Hypothalamus (tissue), 51 donors: ENCODE results near the gene CDC14B.
A peak's percentile ranks its signal among the peaks of the same experiment; 100 is the strongest.
"Not testable (repeated sequence)": the region's sequence is repeated elsewhere in the genome, so short reads cannot be mapped to it uniquely, and the experiment has no call there.

Experiments
- DNase-seq, 51 donors: peaks; one replicate each; lab custom pipeline; 2025; lab: John Stamatoyannopoulos, UW

The CDC14B gene

GRCh38 chr9:96596601-96597111, 23.0 kb downstream of the CDC14B start:
- no peak for DNase-seq

GRCh38 chr9:96587338-96588315, 32.0 kb downstream of the CDC14B start:
- no peak for DNase-seq

DNA sequence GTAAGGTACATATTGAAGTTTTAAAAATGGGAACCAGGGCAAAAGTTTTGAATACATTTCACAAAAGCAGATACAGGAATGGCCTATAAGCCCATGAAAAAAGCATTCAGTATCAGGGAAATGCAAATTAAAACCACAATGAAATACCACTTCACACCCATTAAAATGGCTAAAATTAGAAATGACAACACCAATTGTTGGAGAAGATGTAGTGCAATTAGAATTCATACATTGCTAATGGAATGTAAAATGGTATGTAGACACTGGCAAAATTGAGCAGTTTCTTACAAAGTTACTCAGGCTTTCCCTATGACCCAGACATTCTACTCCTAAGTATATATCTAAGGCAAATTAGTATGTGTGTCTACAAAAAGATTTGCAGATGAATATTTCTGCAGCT, 34.2 kb downstream of the CDC14B start:
- no peak for DNase-seq

DNA sequence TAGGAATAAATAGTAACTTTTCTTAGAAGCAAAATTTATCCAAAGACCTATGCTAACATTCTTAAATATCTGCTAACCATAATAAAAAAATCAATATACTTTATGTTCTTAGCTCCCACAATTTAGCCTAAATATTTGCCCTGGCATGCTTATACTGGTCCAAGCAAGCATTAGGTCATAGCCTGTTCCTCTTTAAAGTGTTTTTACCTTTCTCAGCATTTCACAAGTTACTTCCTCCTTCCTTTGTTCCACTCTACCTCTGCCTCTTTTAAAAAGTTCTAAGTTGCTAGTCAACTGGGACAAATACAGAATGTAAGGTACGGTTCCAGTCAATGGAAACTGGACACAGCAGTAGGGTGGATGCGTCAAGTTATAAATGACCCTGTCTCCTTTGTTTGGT, 37.4 kb downstream of the CDC14B start:
- not testable (repeated sequence) for DNase-seq

- no peak for DNase-seq
Measured at GRCh38 chr9:96581786-96582185, 37.9 kb downstream of the CDC14B start.

DNA sequence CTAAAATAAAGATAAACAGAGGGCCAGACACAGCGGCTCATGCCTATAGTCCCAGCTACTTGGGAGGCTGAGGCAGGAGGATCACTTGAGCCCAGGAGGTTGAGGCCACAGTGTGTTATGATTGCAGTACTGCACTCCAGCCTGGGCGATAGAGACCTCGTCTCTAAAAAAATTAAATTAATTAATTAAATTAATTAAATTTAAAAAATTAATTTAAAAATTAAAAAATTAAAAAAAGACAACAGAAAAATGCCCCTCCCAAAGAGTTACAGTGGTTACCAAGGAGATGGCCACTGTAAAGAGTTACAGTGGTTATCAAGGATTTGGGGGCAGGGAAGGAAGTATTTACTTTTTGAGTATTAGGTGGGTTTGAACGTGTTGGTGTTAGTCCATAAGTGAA, 38.3 kb downstream of the CDC14B start:
- DNase-seq: no peak

- no peak for DNase-seq
Measured at GRCh38 chr9:96574931-96575351, 44.7 kb downstream of the CDC14B start.

- DNase-seq: no peak
Measured at GRCh38 chr9:96574455-96574854, 45.2 kb downstream of the CDC14B start.

- peak in 2 of 51 donors; percentile 48 to 56 for DNase-seq
Measured at GRCh38 chr9:96567203-96567700, 52.4 kb downstream of the CDC14B start.

DNA sequence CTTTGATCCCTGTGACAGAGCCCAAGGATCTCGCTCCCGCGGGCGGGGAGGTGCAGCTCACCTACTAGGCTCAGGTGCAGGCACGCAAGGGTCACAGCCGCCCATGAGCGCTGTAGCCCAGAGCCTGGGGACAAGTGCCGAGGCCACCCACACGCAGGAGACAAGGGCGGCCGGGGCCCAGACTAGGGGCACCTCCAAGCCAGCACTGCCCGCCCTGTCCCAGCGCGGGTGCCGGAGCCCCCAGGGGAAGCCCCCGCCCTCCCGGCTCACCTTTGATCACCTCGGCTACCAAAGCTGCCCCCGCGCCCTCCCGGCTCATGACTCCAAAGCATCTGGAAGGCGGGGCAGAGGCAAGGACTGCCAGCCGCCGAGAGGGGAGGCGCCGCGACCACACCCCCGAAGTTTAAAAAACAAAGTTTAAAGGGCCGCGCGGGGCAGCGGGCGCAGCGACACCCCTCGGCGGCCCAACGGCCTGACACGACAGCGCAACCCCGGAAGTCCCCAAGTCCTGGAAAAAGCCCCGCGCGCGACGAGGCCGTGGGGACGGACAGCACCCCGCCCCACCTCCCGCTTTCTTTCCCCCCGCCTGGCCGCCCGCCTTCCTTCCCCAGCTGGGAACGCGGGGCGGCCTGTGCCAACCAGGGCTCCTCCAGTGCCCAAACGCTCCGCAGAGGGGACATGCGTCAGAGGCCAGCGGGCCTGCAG, 53.0 kb downstream of the CDC14B start:
- DNase-seq: peak in 49 of 51 donors; percentile 39 to 88 (median 74)

- peak in 1 of 51 donors; percentile 31 for DNase-seq
Measured at GRCh38 chr9:96565671-96566497, 53.8 kb downstream of the CDC14B start.

DNA sequence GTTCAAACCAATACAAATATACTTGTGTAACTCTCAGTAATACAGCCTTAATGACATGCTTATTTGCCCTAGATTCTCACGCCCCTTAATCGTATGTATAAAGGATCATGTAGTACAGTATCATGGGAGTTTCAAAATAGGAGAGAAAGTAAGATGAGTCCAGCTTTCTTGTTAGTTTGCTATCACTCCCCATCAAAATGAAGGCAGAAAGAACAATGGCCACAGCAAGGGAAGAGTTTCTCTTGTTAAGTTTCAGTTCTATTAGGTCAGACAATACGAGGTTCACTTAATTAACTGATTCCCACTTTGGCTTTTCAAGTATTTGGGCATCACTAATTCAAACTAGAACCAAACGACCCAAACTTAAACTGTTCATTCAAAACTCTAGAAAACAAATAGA, 55.4 kb downstream of the CDC14B start:
- peak in 1 of 51 donors; percentile 30 for DNase-seq

- no peak for DNase-seq
Measured at GRCh38 chr9:96559339-96559943, 60.2 kb downstream of the CDC14B start.

DNA sequence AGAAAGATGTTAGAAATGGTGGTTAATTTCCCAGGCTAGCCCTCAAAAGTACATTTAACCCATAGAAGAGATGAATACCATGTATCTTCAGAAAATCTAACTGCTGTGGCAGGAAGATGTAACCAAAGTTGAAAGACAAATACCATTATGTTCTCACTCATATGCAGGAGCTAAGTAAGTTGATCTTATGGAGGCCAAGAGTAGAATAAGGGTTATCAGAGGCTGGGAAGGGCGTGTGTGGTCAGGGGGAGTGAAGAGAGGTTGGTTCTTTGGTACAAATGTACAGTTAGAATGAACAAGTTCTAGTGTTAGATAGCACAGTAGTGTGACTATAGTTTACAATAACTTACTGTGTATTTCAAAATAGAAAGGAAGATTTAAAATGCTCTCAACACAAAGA, 61.7 kb downstream of the CDC14B start:
- no peak for DNase-seq

DNA sequence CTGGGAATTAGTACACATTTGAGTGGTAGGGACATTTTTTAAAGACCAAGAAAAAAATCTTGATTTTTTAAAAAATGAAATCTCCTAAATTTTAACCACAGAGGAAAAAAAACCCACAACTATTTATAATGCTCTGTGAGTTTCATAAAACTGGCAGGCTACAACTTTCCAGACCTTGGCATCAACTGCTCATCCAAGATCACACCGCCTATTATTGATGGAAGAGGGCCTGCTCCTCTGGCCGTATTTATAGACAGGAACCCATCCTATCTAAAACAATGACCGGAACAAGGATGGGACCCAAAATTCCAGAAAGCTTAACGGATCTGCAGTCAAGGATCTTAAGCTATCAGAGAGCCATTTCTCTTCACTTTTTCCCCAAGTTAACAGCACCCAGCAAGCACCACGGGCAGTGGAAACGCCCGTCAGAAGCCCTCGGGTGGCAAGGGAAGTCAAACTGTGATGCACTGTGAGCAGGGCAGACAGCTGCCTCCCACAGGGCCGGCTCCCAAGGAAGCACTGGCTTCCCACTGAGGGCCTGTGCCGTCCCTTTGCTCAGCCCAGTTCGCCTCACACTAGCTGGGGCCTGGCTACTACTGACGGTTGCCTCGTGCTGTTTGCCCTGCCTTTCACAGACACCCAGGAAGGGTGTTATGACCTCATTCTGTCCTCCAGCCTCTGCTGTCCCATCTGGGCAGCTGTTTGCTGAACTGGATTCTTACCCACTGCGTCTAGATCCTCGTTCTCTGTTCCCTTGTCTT, 62.8 kb downstream of the CDC14B start:
- peak in 41 of 51 donors; percentile 7 to 64 (median 31) for DNase-seq

DNA sequence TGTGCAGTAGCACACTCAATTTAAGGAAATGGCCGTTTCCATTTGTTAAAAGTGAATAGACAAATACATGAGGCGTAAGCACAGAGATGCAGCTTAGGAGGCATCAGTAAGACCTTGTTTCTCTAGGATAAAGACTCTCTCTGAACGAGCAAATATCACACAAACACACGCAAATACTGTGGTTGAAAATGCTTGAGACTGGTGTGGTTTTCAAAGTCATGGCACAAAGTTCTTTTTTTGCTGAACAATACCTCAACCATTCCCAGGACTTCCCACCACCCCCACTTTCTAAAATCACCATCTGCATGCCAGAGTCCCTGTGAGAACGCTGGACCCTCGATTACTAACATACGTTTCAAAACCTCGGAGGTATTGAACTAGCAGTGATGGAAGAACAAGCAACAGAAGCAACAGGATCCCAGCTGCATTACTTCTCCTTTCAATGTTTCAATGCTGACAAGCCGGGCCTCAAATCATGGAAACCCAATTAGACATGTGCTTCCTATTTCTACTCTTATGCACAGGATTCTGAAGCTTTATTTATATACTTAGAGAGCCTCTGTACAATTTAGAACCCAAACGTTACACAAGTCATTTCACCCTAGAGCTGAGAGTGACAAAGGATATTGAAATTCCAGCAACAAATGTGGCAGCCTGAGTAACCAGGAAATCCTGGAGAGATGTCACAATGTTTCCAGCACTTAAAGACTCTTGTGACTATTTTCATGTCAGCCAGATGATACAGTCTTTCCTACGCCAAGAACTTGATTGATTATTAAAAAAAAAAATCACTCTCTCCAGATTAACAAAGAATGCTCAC, 63.9 kb downstream of the CDC14B start:
- peak in 1 of 51 donors; percentile 30 for DNase-seq

DNA sequence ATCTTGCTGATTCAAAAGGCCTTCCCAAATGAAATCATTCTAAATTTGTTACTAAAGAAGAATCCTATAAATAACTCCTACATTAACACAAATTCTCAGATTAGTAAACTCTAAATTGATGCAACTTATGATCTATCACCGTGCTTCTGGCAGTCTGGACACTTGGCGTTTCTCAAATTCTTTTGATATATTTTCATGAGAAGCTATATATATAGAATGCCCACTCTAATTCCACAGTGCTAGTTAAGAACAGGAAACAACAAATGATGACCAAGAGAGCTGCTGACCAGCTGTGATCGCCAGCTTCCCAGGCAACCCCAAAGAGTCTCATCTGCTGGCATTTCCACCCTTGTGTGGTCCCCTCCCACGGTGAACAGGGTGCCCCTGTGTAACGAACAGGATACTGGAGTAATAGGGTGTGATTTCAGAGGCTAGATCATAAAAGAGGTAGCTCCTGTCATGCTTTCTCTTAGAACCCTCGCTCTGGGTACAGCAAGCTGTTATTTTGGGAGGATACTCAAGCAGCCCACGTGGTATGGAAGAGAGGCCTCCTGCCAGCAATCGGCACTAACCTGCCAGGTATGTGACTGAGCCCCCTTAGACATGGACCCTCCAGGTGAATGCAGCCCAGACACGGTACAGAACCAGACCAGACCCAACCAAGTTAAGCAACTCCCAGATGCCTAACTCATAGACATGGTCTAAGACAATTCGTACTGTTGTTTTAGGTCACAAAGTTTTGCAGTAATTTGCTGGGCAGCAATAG, 64.7 kb downstream of the CDC14B start:
- no peak for DNase-seq
